Panc1 (cell line): Measurements from ENCODE around the gene RAI14. TPM values are rescaled to one million over a fixed set of nuclear protein-coding genes. Genes with fewer than 3 reads are reported as not detected.

Source experiments
- ATAC-seq: fragments of 200-7000 bp; cut with Tn5 transposase; 2 replicates; pipeline ENCODE4 v1.9.1; 2020; ENCODE audit warnings: mild to moderate bottlenecking, moderate library complexity
- BruUV-seq: library from RNA; stranded (reverse); fragments of 400-500 nt; replicated peaks from 2 replicates; lab custom pipeline; 2021; lab: Mats Ljungman, UMichigan
- CTCF ChIA-PET: fragments of 300-600 bp; sonication (Branson Sonifier 250); formaldehyde crosslinking; loops from one replicate; lab custom pipeline; 2022; ENCODE audit warnings: antibody characterized with exemption; lab: Charles Lee
- POLR2A ChIA-PET: fragments of 300-600 bp; sonication (Branson Sonifier 250); formaldehyde crosslinking; loops from one replicate; lab custom pipeline; 2022; ENCODE audit warnings: antibody characterized with exemption; lab: Charles Lee
- DNase-seq: peaks from one replicate; pipeline ENCODE4 v3.0.0-alpha.2; 2010; ENCODE audit warnings: low read depth, low spot score
- H3K27ac ChIP-seq: 2 replicates; pipeline ENCODE4 v1.5.1; 2011; ENCODE audit warnings: mild to moderate bottlenecking, low read length, inconsistent platforms
- H3K27me3 ChIP-seq: fragments of 200-500 bp; sonication (Bioruptor generic); 2 replicates; pipeline ENCODE4 v1.6.0; 2014; ENCODE audit warnings: low read length, inconsistent platforms; ENCODE audit not compliant: control insufficient read depth, insufficient read depth
- H3K36me3 ChIP-seq: fragments of 200-500 bp; sonication (Bioruptor generic); 2 replicates; pipeline ENCODE4 v1.5.1; 2014; ENCODE audit warnings: inconsistent platforms, mild to moderate bottlenecking, low read length, moderate library complexity; ENCODE audit not compliant: control insufficient read depth, insufficient read depth
- H3K4me1 ChIP-seq: 2 replicates; pipeline ENCODE4 v1.5.1; 2011; ENCODE audit warnings: inconsistent platforms, mild to moderate bottlenecking, low read length, moderate library complexity; ENCODE audit not compliant: control insufficient read depth, insufficient read depth
- H3K4me3 ChIP-seq, 2 experiments: 2 replicates each; pipeline ENCODE4 v1.5.1; 2011 to 2012; ENCODE audit warnings: low read depth in 2 of 2, low read length in 2 of 2, mild to moderate bottlenecking in 2 of 2, inconsistent platforms in 1 of 2, moderate library complexity in 1 of 2
- H3K9me3 ChIP-seq: fragments of 200-500 bp; sonication (Bioruptor generic); 2 replicates; pipeline ENCODE4 v1.5.1; 2014; ENCODE audit warnings: low read depth, mild to moderate bottlenecking, inconsistent platforms, low read length, moderate library complexity; ENCODE audit not compliant: control insufficient read depth, insufficient read depth
- POLR2AphosphoS5 ChIP-seq: IDR thresholded peaks from 2 replicates; pipeline ENCODE4 v1.6.1; 2012; ENCODE audit warnings: mild to moderate bottlenecking, low read depth, low read length, moderate library complexity
- REST ChIP-seq, 2 experiments: IDR thresholded peaks; 2 replicates each; pipeline ENCODE4 v1.6.1; 2011 to 2012; ENCODE audit warnings: low read depth in 2 of 2, control low read depth in 1 of 2, low read length in 1 of 2, mild to moderate bottlenecking in 1 of 2, moderate library complexity in 1 of 2; ENCODE audit not compliant: insufficient read depth in 1 of 2
- SIN3A ChIP-seq: IDR thresholded peaks from 2 replicates; pipeline ENCODE4 v1.6.1; 2012; ENCODE audit warnings: low read depth, mild to moderate bottlenecking, low read length, moderate library complexity, borderline replicate concordance; ENCODE audit not compliant: insufficient read depth
- TCF7L2 ChIP-seq: IDR thresholded peaks from 2 replicates; pipeline ENCODE4 v1.6.1; 2011; ENCODE audit warnings: mild to moderate bottlenecking, low read depth, low read length, inconsistent platforms
- in situ Hi-C: cut with HindIII; loops from 2 replicates; pipeline ENCODE4 v1.10.0; 2016; ENCODE audit warnings: low sequenced_read_pairs, low pct_unique_long_range_greater_than_20kb
- intact Hi-C: fragments of 100-400 bp; cut with micrococcal nuclease; formaldehyde crosslinking; loops from one replicate; pipeline ENCODE4 v1.10.0; 2022; ENCODE audit not compliant: unreplicated experiment
- total RNA-seq: library from RNA; stranded (reverse); gene quantifications from one replicate; pipeline ENCODE4 v1.2.1, GENCODE V29; 2021; ENCODE audit not compliant: unreplicated experiment
- TF ChIP-seq, protein P1 (sequence below): fragments of 450-650 bp; IDR thresholded peaks from 2 replicates; pipeline ENCODE4 v1.5.1; 2017; ENCODE audit warnings: mild to moderate bottlenecking

The RAI14 gene
- total RNA-seq, 1 experiment from 2014 or later, result 18.5 TPM

- H3K4me1 ChIP-seq, result no peaks in the 10 kb centered on the region
- H3K27me3 ChIP-seq, result no peaks in the 10 kb centered on the region
- H3K4me3 ChIP-seq, result no peak overlapping the region
- ChIA-PET POLR2A (no interaction called here), CTCF (no interaction called here)
- in situ Hi-C loops, result no loop called here
- intact Hi-C loops, result no loop called here
- ATAC-seq (no peak), DNase-seq (no peak)
- no TSS peak for BruUV-seq
- H3K9me3 ChIP-seq, result no peaks in the 10 kb centered on the region
- H3K27ac ChIP-seq, result no peak overlapping the region
- no peaks in the 10 kb centered on the region for H3K36me3 ChIP-seq
- TF ChIP-seq REST (IDR thresholded peaks at IDR 0.05; ENCODE audit: insufficient read depth in 1 of 2, low read depth in 2 of 2, low read length in 1 of 2), result no peak
- no peak for TF ChIP-seq POLR2AphosphoS5
- TF ChIP-seq SIN3A, result no peak
- TF ChIP-seq, protein P1, sequence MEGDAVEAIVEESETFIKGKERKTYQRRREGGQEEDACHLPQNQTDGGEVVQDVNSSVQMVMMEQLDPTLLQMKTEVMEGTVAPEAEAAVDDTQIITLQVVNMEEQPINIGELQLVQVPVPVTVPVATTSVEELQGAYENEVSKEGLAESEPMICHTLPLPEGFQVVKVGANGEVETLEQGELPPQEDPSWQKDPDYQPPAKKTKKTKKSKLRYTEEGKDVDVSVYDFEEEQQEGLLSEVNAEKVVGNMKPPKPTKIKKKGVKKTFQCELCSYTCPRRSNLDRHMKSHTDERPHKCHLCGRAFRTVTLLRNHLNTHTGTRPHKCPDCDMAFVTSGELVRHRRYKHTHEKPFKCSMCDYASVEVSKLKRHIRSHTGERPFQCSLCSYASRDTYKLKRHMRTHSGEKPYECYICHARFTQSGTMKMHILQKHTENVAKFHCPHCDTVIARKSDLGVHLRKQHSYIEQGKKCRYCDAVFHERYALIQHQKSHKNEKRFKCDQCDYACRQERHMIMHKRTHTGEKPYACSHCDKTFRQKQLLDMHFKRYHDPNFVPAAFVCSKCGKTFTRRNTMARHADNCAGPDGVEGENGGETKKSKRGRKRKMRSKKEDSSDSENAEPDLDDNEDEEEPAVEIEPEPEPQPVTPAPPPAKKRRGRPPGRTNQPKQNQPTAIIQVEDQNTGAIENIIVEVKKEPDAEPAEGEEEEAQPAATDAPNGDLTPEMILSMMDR, result no peak
- no peak for TF ChIP-seq TCF7L2
Observed at GRCh38 chr5:34628373-34628772, 27.8 kb upstream of the RAI14 start.

GRCh38 chr5:34630596-34630995, 25.5 kb upstream of the RAI14 start:
- no peak overlapping the region for H3K27ac ChIP-seq
- no peak overlapping the region for H3K4me3 ChIP-seq
- ChIA-PET POLR2A (no interaction called here), CTCF (no interaction called here)
- no peaks in the 10 kb centered on the region for H3K27me3 ChIP-seq
- intact Hi-C loops, result no loop called here
- no peaks in the 10 kb centered on the region for H3K36me3 ChIP-seq
- no TSS peak for BruUV-seq
- ATAC-seq (no peak), DNase-seq (no peak)
- H3K9me3 ChIP-seq, result no peaks in the 10 kb centered on the region
- TF ChIP-seq TCF7L2 (no peak), REST (IDR thresholded peaks at IDR 0.05; ENCODE audit: insufficient read depth in 1 of 2, low read depth in 2 of 2, low read length in 1 of 2) (no peak)
- TF ChIP-seq, protein P1, result no peak
- H3K4me1 ChIP-seq, result no peaks in the 10 kb centered on the region
- in situ Hi-C loops, result no loop called here
